GM19035 (cell line): ENCODE measurements around the gene CHST13.

Source experiments
- ATAC-seq: cut with Tn5 transposase; IDR thresholded peaks from one replicate; pipeline ENCODE4 v1.9.1; 2021; ENCODE audit not compliant: unreplicated experiment

Gene CHST13

GRCh38 chr3:126507886-126508285 lies 16.1 kb upstream of the CHST13 start:
- ATAC-seq: no peak

GRCh38 chr3:126508564-126508964 lies 15.4 kb upstream of the CHST13 start:
- no peak for ATAC-seq

GRCh38 chr3:126509597-126510307 lies 14.2 kb upstream of the CHST13 start:
- no peak for ATAC-seq

- no peak for ATAC-seq
Measured at GRCh38 chr3:126510308-126510910, 13.5 kb upstream of the CHST13 start.

GRCh38 chr3:126511291-126511690 lies 12.7 kb upstream of the CHST13 start:
- ATAC-seq: no peak

- no peak for ATAC-seq
Measured at GRCh38 chr3:126512026-126512425, 11.9 kb upstream of the CHST13 start.

- ATAC-seq: no peak
Measured at GRCh38 chr3:126512916-126513650, 10.9 kb upstream of the CHST13 start.

- ATAC-seq: no peak
Measured at GRCh38 chr3:126514161-126514560, 9.8 kb upstream of the CHST13 start.

- no peak for ATAC-seq
Measured at GRCh38 chr3:126515066-126515706, 8.8 kb upstream of the CHST13 start.

GRCh38 chr3:126516152-126516935 lies 7.6 kb upstream of the CHST13 start:
- no peak for ATAC-seq

- no peak for ATAC-seq
Measured at GRCh38 chr3:126516936-126517290, 7.0 kb upstream of the CHST13 start.

- no peak for ATAC-seq
Measured at GRCh38 chr3:126517291-126517951, 6.5 kb upstream of the CHST13 start, which contains the start of gene UROC1. UROC1 (minus strand) TSS chr3:126517773; CDS start chr3:126517719, 54 bp downstream.

- ATAC-seq: no peak
Measured at GRCh38 chr3:126517986-126518778, 5.8 kb upstream of the CHST13 start.

- ATAC-seq: no peak
Measured at GRCh38 chr3:126518779-126519177, 5.2 kb upstream of the CHST13 start.

- no peak for ATAC-seq
Measured at GRCh38 chr3:126519506-126520455, 4.2 kb upstream of the CHST13 start.

- ATAC-seq: no peak
Measured at GRCh38 chr3:126521122-126521891, 2.6 kb upstream of the CHST13 start.

- ATAC-seq: no peak
Measured at GRCh38 chr3:126522363-126522788, 1.6 kb upstream of the CHST13 start.
